ENCODE measurements around the gene SHC2. TPM values are rescaled to one million over a fixed set of nuclear protein-coding genes. Genes with fewer than 3 reads are reported as not detected.

Gene SHC2
- total and polyA plus RNA-seq, 2 donors (not counting 1 experiment from before 2014, with no cell fraction given), result 0.02 to 2.5 TPM

DNA sequence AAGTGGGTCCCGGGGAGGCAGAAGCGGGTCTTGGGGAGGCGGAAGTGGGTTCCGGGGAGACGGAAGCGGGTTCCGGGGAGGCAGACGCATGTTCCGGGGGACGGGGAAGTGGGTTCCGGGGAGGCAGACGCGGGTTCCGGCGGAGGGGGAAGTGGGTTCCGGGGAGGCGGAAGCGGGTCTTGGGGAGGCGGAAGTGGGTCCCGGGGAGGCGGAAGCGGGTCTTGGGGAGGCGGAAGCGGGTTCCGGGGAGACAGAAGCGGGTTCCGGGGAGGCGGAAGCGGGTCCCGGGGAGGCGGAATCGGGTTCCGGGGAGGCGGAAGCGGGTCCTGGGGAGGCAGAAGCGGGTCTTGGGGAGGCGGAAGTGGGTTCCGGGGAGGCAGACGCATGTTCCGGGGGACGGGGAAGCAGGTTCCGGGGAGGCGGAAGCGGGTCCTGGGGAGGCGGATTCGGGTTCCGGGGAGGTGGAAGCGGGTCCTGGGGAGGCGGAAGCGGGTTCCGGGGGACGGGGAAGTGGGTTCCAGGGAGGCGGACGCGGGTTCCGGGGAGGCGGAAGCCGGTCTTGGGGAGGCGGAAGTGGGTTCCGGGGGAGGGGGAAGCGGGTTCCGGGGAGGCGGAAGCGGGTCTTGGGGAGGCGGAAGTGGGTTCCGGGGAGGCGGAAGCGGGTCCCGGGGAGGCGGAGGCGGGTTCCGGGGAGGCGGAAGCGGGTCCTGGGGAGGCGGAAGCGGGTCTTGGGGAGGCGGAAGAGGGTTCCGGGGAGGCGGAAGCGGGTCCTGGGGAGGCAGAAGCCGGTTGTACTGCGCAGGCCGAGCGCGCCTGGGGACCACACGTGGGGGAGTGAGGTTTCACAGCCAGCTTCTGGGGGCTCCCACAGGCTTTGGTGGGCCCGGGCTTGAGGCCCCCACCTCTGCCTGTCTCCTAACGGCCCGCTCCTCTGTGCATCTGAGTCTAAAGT, 2.5 kb downstream of the SHC2 start:
- Histone ChIP-seq H3K36me3 (ENCODE audit: control insufficient read depth, insufficient read depth, low read length) (no peaks in the 10 kb centered on the region), H3K27me3 (ENCODE audit: control insufficient read depth, insufficient read depth, low read length) (peaks cover 12% of the 10 kb centered on the region), H3K79me2 (ENCODE audit: control insufficient read depth, insufficient read depth, low read length) (no peaks in the 10 kb centered on the region), H3K4me1 (ENCODE audit: control insufficient read depth, extremely low read depth, insufficient read depth, low read length) (no peaks in the 10 kb centered on the region), H3K27ac (ENCODE audit: insufficient read depth, low read length) (no peak overlapping the region), H3K4me2 (ENCODE audit: extremely low read depth, insufficient read depth, low read length) (no peak overlapping the region), H2AFZ (ENCODE audit: low read length) (no peak overlapping the region), H3K9ac (ENCODE audit: insufficient read depth, low read length) (no peak overlapping the region), H3K9me3 (ENCODE audit: control insufficient read depth, insufficient read depth, low read depth, low read length) (no peaks in the 10 kb centered on the region), H3K4me3 (replicated peaks in 1 of 4; ENCODE audit: control extremely low read depth in 1 of 4, insufficient read depth in 1 of 4, low read depth in 3 of 4, low read length in 4 of 4) (no peak overlapping the region), H4K20me1 (ENCODE audit: control insufficient read depth, extremely low read depth, insufficient read depth, low read length) (no peaks in the 10 kb centered on the region)
- TF ChIP-seq, protein P1, sequence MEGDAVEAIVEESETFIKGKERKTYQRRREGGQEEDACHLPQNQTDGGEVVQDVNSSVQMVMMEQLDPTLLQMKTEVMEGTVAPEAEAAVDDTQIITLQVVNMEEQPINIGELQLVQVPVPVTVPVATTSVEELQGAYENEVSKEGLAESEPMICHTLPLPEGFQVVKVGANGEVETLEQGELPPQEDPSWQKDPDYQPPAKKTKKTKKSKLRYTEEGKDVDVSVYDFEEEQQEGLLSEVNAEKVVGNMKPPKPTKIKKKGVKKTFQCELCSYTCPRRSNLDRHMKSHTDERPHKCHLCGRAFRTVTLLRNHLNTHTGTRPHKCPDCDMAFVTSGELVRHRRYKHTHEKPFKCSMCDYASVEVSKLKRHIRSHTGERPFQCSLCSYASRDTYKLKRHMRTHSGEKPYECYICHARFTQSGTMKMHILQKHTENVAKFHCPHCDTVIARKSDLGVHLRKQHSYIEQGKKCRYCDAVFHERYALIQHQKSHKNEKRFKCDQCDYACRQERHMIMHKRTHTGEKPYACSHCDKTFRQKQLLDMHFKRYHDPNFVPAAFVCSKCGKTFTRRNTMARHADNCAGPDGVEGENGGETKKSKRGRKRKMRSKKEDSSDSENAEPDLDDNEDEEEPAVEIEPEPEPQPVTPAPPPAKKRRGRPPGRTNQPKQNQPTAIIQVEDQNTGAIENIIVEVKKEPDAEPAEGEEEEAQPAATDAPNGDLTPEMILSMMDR (conservative IDR thresholded peaks at IDR 0.05 in 1 of 2, IDR thresholded peaks at IDR 0.05 in 1 of 2; ENCODE audit: low read depth in 1 of 2, low read length in 2 of 2), result no peak
- TF ChIP-seq EZH2 (IDR thresholded peaks at IDR 0.05; ENCODE audit: low read length, missing control alignments), result no peak
- DNase-seq (ENCODE audit: low read depth in 2 of 2), result no peak

- no peaks in the 10 kb centered on the region for H3K4me1 ChIP-seq (ENCODE audit: control insufficient read depth, extremely low read depth, insufficient read depth, low read length)
- H2AFZ ChIP-seq (ENCODE audit: low read length), result no peak overlapping the region
- H3K4me2 ChIP-seq (ENCODE audit: extremely low read depth, insufficient read depth, low read length), result no peak overlapping the region
- no peak overlapping the region for H3K4me3 ChIP-seq (replicated peaks in 1 of 4; ENCODE audit: control extremely low read depth in 1 of 4, insufficient read depth in 1 of 4, low read depth in 3 of 4, low read length in 4 of 4)
- H3K36me3 ChIP-seq (ENCODE audit: control insufficient read depth, insufficient read depth, low read length), result no peaks in the 10 kb centered on the region
- no peak overlapping the region for H3K9ac ChIP-seq (ENCODE audit: insufficient read depth, low read length)
- no peak overlapping the region for H3K27ac ChIP-seq (ENCODE audit: insufficient read depth, low read length)
- no peaks in the 10 kb centered on the region for H3K9me3 ChIP-seq (ENCODE audit: control insufficient read depth, insufficient read depth, low read depth, low read length)
- TF ChIP-seq, protein P1 (conservative IDR thresholded peaks at IDR 0.05 in 1 of 2, IDR thresholded peaks at IDR 0.05 in 1 of 2; ENCODE audit: low read depth in 1 of 2, low read length in 2 of 2), result no peak
- TF ChIP-seq EZH2 (IDR thresholded peaks at IDR 0.05; ENCODE audit: low read length, missing control alignments), result no peak
- no peak for DNase-seq (ENCODE audit: low read depth in 2 of 2)
- H4K20me1 ChIP-seq (ENCODE audit: control insufficient read depth, extremely low read depth, insufficient read depth, low read length), result no peaks in the 10 kb centered on the region
- no peaks in the 10 kb centered on the region for H3K79me2 ChIP-seq (ENCODE audit: control insufficient read depth, insufficient read depth, low read length)
- H3K27me3 ChIP-seq (ENCODE audit: control insufficient read depth, insufficient read depth, low read length), result peaks cover 12% of the 10 kb centered on the region
These were observed 3.2 kb downstream of the SHC2 start for GRCh38 chr19:457636-458035.

DNA sequence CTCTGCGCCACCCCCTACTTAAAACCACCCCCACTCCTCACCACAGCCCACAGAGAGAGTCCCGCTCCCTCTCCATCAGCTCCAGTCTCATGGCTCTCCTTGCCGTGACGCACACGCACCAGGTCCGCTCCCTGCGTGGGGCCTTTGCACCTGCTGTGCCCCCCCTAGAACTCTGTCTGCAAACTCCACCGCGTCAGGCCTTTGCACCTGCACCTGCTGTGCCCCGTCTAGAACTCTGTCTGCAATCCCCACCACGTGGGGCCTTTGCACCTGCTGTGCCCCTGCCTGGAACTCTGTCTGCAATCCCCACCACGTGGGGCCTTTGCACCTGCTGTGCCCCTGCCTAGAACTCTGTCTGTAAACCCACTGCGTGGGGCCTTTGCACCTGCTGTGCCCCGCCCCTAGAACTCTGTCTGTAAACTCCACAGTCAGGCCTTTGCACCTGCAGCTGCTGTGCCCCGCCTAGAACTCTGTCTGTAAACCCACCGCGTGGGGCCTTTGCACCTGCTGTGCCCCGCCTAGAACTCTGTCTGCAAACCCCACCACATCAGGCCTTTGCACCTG, 4.2 kb downstream of the SHC2 start:
- H3K27me3 ChIP-seq (ENCODE audit: control insufficient read depth, insufficient read depth, low read length), result peaks cover 3% of the 10 kb centered on the region
- TF ChIP-seq, protein P1 (conservative IDR thresholded peaks at IDR 0.05 in 1 of 2, IDR thresholded peaks at IDR 0.05 in 1 of 2; ENCODE audit: low read depth in 1 of 2, low read length in 2 of 2), result no peak
- no peak for TF ChIP-seq EZH2 (IDR thresholded peaks at IDR 0.05; ENCODE audit: low read length, missing control alignments)
- H3K9ac ChIP-seq (ENCODE audit: insufficient read depth, low read length), result no peak overlapping the region
- no peaks in the 10 kb centered on the region for H3K4me1 ChIP-seq (ENCODE audit: control insufficient read depth, extremely low read depth, insufficient read depth, low read length)
- no peaks in the 10 kb centered on the region for H3K9me3 ChIP-seq (ENCODE audit: control insufficient read depth, insufficient read depth, low read depth, low read length)
- H3K27ac ChIP-seq (ENCODE audit: insufficient read depth, low read length), result no peak overlapping the region
- no peak overlapping the region for H2AFZ ChIP-seq (ENCODE audit: low read length)
- H3K4me3 ChIP-seq (replicated peaks in 1 of 4; ENCODE audit: control extremely low read depth in 1 of 4, insufficient read depth in 1 of 4, low read depth in 3 of 4, low read length in 4 of 4), result no peak overlapping the region
- no peaks in the 10 kb centered on the region for H3K79me2 ChIP-seq (ENCODE audit: control insufficient read depth, insufficient read depth, low read length)
- H3K4me2 ChIP-seq (ENCODE audit: extremely low read depth, insufficient read depth, low read length), result no peak overlapping the region
- no peaks in the 10 kb centered on the region for H4K20me1 ChIP-seq (ENCODE audit: control insufficient read depth, extremely low read depth, insufficient read depth, low read length)
- no peaks in the 10 kb centered on the region for H3K36me3 ChIP-seq (ENCODE audit: control insufficient read depth, insufficient read depth, low read length)
- DNase-seq (ENCODE audit: low read depth in 2 of 2), result no peak
